MCF 10A (cell line): Measurements from ENCODE around the gene SIDT1. TPM values are rescaled to one million over a fixed set of nuclear protein-coding genes. Genes with fewer than 3 reads are reported as not detected.
"Not testable (repeated sequence)": the region's sequence is repeated elsewhere in the genome, so short reads cannot be mapped to it uniquely, and the experiment has no call there.

ENCODE experiments used
- BruUV-seq: library from RNA; stranded (reverse); fragments of 400-500 nt; replicated peaks from 2 replicates; lab custom pipeline; 2021; lab: Mats Ljungman, UMichigan
- CTCF ChIA-PET: fragments of 300-600 bp; sonication (Branson Sonifier 250); formaldehyde crosslinking; extraction: SDS; loops from one replicate; lab custom pipeline; 2021; ENCODE audit warnings: antibody characterized with exemption, inconsistent platforms; lab: Yijun Ruan, JAX
- POLR2A ChIA-PET: fragments of 300-600, 350-650 bp; sonication (Branson Sonifier 250); formaldehyde crosslinking; extraction: SDS; loops from one replicate; lab custom pipeline; 2020; ENCODE audit warnings: antibody characterized with exemption, inconsistent platforms; lab: Yijun Ruan, JAX
- DNase-seq: peaks from one replicate; pipeline ENCODE4 v3.0.0-alpha.2; 2018; ENCODE audit not compliant: unreplicated experiment
- H3K27ac Mint-ChIP-seq: one replicate; pipeline ENCODE4 v1.8.0; 2022; ENCODE audit warnings: mild to moderate bottlenecking, low read depth, mixed read lengths; ENCODE audit not compliant: unreplicated experiment
- H3K27me3 Mint-ChIP-seq: one replicate; pipeline ENCODE4 v1.8.0; 2022; ENCODE audit warnings: mixed read lengths; ENCODE audit not compliant: insufficient read depth, unreplicated experiment
- H3K36me3 Mint-ChIP-seq: one replicate; pipeline ENCODE4 v1.8.0; 2022; ENCODE audit warnings: mild to moderate bottlenecking, moderate library complexity, mixed read lengths; ENCODE audit not compliant: insufficient read depth, unreplicated experiment
- H3K4me1 Mint-ChIP-seq: one replicate; pipeline ENCODE4 v1.8.0; 2022; ENCODE audit warnings: mixed read lengths; ENCODE audit not compliant: insufficient read depth, unreplicated experiment
- H3K4me3 Mint-ChIP-seq: one replicate; pipeline ENCODE4 v1.8.0; 2022; ENCODE audit warnings: mild to moderate bottlenecking, moderate library complexity, mixed read lengths; ENCODE audit not compliant: unreplicated experiment
- H3K9me3 Mint-ChIP-seq: one replicate; pipeline ENCODE4 v1.8.0; 2022; ENCODE audit warnings: mixed read lengths; ENCODE audit not compliant: unreplicated experiment
- CTCF ChIP-seq: fragments of 200-600 bp; IDR thresholded peaks from one replicate; pipeline ENCODE4 v1.8.0; 2022; ENCODE audit warnings: antibody characterized with exemption, mild to moderate bottlenecking; ENCODE audit not compliant: unreplicated experiment
- intact Hi-C: fragments of 100-400 bp; cut with micrococcal nuclease; formaldehyde crosslinking; loops from 2 replicates; pipeline ENCODE4 v1.14.1; 2022
- total RNA-seq: library from RNA; stranded (reverse); gene quantifications from 2 replicates; pipeline ENCODE4 v1.2.3, GENCODE V29; 2022

Gene SIDT1
- total RNA-seq, 1 experiment from 2014 or later, result 0.28 TPM

DNA sequence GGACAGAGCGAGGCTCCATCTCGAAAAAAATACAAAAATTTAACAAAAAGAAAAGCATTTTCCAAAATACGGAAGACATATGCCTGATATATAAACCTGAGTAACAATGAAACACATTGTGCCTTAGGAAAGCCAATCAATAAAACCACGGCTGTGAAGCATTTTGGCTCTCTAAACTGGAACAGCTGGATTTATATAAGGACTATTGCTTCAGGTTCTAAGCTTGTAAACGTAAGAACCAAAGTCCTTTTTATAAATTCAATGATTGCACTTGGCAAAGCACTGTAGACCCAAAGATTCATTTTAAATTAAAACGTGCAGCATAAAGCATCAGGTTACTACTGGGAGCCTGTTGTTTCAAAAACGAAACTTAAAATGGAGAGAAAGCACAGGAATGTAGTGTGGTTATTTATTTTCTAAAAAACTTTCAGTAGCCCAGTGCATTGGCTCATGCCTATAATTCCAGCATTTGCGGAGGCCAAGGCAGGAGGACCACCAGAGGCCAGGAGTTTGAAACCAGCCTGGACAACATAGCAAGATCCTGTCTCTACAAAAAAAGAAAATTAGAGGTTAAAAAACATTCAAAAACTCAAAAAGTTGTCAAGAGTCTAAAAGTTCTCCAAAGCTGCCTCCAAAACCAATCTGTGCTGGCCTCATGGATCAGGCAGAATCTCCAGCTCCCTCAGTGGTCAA lies 102.6 kb downstream of the SIDT1 start:
- DNase-seq, result no peak
- CTCF ChIA-PET, result interaction anchor here (0.6 to 1.6 kb wide), 5 partner anchors 10 to 141 kb away, joined by 3 to 6 read pairs (median 3); no protein-coding TSS in a partner anchor
- intact Hi-C loops, result no loop called here
- no TSS peak for BruUV-seq
- no peak overlapping the region for H3K27ac Mint-ChIP-seq
- POLR2A ChIA-PET, result no interaction called here
- no peaks in the 10 kb centered on the region for H3K4me1 Mint-ChIP-seq
- no peaks in the 10 kb centered on the region for H3K9me3 Mint-ChIP-seq
- TF ChIP-seq CTCF, result no peak
- H3K27me3 Mint-ChIP-seq, result no peaks in the 10 kb centered on the region
- H3K4me3 Mint-ChIP-seq, result no peak overlapping the region
- no peaks in the 10 kb centered on the region for H3K36me3 Mint-ChIP-seq

DNA sequence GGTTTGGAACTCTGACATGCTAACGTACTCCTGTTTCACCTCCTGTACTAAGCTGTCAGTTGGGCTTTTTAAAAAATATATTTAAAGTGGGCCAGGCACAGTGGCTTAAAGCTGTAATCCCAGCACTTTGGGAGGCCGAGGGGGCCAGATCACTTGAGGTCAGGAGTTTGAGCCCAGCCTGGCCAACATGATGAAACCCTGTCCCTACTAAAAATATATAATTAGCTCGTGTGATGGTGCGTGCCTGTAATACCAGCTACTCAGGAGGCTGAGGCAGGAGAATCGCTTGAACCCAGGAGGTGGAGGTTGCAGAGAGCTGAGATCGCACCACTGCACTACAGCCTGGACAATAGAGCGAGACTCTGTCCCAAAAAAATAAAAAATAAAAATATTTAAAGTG lies 103.7 kb downstream of the SIDT1 start:
- H3K27me3 Mint-ChIP-seq, H3K27ac Mint-ChIP-seq, H3K9me3 Mint-ChIP-seq, H3K4me1 Mint-ChIP-seq, intact Hi-C loops, BruUV-seq, H3K4me3 Mint-ChIP-seq, DNase-seq, H3K36me3 Mint-ChIP-seq: not testable (repeated sequence)
- ChIA-PET CTCF (interaction anchor here (1.1 to 1.7 kb wide), 2 partner anchors 9 to 10 kb away, joined by 8 to 9 read pairs; no protein-coding TSS in a partner anchor), POLR2A (interaction anchor here (0.7 kb wide), 2 partner anchors 57 to 122 kb away, joined by 3 read pairs; no protein-coding TSS in a partner anchor)

DNA sequence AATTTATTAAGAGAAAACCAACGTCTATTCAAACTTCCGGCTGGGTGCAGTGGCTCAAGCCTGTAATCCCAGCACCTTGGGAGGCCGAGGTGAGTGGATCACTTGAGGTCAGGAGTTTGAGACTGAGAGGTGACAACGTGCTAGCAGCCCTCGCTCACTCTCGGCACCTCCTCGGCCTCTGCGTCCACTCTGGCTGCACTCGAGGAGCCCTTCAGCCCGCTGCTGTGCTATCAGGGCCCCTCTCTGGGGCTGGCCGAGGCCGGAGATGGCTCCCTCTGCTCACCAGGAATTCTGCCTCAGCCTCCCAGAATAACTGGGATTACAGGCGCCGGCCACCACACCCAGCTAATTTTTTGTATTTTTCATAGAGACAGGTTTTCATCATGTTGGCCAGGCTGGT lies 105.4 kb downstream of the SIDT1 start:
- CTCF ChIA-PET, result interaction anchor here (0.9 kb wide), 1 partner anchor 9 kb away, joined by 3 read pairs; no protein-coding TSS in a partner anchor
- POLR2A ChIA-PET, result no interaction called here
- Mint-ChIP-seq H3K27me3 (no peaks in the 10 kb centered on the region), H3K27ac (no peak overlapping the region), H3K36me3 (peaks cover under 1% of the 10 kb centered on the region), H3K4me1 (no peaks in the 10 kb centered on the region), H3K9me3 (no peaks in the 10 kb centered on the region), H3K4me3 (no peak overlapping the region)
- DNase-seq, result no peak
- intact Hi-C loops, result no loop called here
- BruUV-seq, result no TSS peak
- TF ChIP-seq CTCF, result no peak

DNA sequence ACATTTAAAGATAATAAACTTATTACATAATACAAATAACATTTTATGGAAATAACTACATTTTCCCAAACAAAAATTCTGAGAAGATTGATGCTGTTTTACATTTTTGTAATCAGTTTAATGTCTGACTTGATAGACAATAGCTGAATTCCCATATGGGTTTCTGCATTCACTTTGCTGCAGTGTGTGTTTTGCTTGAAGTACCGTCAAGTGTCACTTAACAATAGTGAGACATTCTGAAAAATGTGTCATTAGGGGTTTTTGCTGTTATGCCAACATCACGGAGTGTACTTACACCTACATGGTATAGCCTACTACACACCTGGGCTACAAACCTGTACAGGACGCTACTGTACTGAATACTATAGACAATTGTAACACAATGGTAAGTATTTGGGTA lies 106.6 kb downstream of the SIDT1 start:
- no TSS peak for BruUV-seq
- CTCF ChIA-PET, result no interaction called here
- H3K9me3 Mint-ChIP-seq, result peaks cover 2% of the 10 kb centered on the region

More for the DNA sequence above, 106.6 kb downstream of the SIDT1 start:
- Mint-ChIP-seq H3K36me3 (peaks cover 7% of the 10 kb centered on the region), H3K27me3 (no peaks in the 10 kb centered on the region), H3K4me3 (no peak overlapping the region), H3K27ac (no peak overlapping the region), H3K4me1 (no peaks in the 10 kb centered on the region)
- POLR2A ChIA-PET, result interaction anchor here (0.7 to 0.8 kb wide), 2 partner anchors 10 to 34 kb away, joined by 3 read pairs; no protein-coding TSS in a partner anchor
- no peak for DNase-seq
- intact Hi-C loops, result no loop called here
- no peak for TF ChIP-seq CTCF
